Sigmoid colon (tissue), 7 donors: Measurements from ENCODE around the gene PCDHGB2. TPM values are rescaled to one million over a fixed set of nuclear protein-coding genes. Genes with fewer than 3 reads are reported as not detected.

Experiments used
- DNase-seq: peaks from one replicate; pipeline ENCODE4 v3.0.0-alpha.2; 2019
- H3K27ac ChIP-seq, 4 donors: fragments of 200-600 bp; sonication (generic); one replicate each; pipeline ENCODE4 v1.5.1; 2016 to 2019; ENCODE audit warnings: mild to moderate bottlenecking in 1 of 4
- H3K27me3 ChIP-seq, 3 donors: fragments of 200-600 bp; sonication (generic); one replicate each; pipeline ENCODE4 v1.5.1; 2019; ENCODE audit warnings: mild to moderate bottlenecking in 1 of 3
- H3K36me3 ChIP-seq, 4 donors: fragments of 200-600 bp; sonication (generic); one replicate each; pipeline ENCODE4 v1.5.1; 2016 to 2019
- H3K4me1 ChIP-seq, 4 donors: fragments of 200-600 bp; sonication (generic); one replicate each; pipeline ENCODE4 v1.5.1; 2017 to 2019
- H3K4me3 ChIP-seq, 4 donors: fragments of 200-600 bp; sonication (generic); one replicate each; pipeline ENCODE4 v1.5.1; 2017 to 2019; ENCODE audit warnings: mild to moderate bottlenecking in 2 of 4, moderate library complexity in 1 of 4
- H3K9me3 ChIP-seq, 4 donors: fragments of 200-600 bp in 3 of 4; sonication (generic) in 3 of 4; one replicate each; pipeline versions ENCODE4 v1.5.1 to v1.6.1; 2013 to 2019
- EP300 ChIP-seq, 4 donors: sonication (generic); formaldehyde crosslinking; IDR thresholded peaks; one replicate each; pipeline ENCODE4 v1.6.1; 2017; ENCODE audit warnings: antibody characterized with exemption in 4 of 4
- POLR2A ChIP-seq, 2 donors: fragments of 450-650 bp; IDR thresholded peaks; one replicate each; pipeline ENCODE4 v1.6.1; 2016; ENCODE audit warnings: antibody characterized with exemption in 2 of 2, mild to moderate bottlenecking in 2 of 2, moderate library complexity in 2 of 2
- POLR2AphosphoS5 ChIP-seq, 4 donors: sonication (generic); formaldehyde crosslinking; IDR thresholded peaks; one replicate each; pipeline ENCODE4 v1.6.1; 2017; ENCODE audit warnings: antibody characterized with exemption in 4 of 4
- WGBS, 2 donors: extraction: QIAGEN DNeasy Blood & Tissue Kit; methylation state at CpG; one replicate each; pipeline ENCODE4 v1.1.7; 2013; 5-methylcytosine and 5-hydroxymethylcytosine counted together
- intact Hi-C: fragments of 100-400 bp; cut with DNase I; formaldehyde crosslinking; loops from one replicate; pipeline ENCODE4 v1.15.1; 2023
- polyA plus RNA-seq, 3 donors: library from polyadenylated mRNA; stranded (reverse); fragments of 200-250 nt; gene quantifications; one replicate each; pipeline ENCODE4 v1.2.3, GENCODE V29; 2013
- total RNA-seq, 4 donors: library from RNA; depleted of rRNA; stranded (reverse); fragments of >200 nt; gene quantifications; one replicate each; pipeline ENCODE4 v1.1.0, GENCODE V29; 2016
- TF ChIP-seq, protein P1 (sequence below), 4 experiments: fragments of 450-650 bp in 3 of 4; fragments of 200-600 bp in 1 of 4; IDR thresholded peaks; one replicate each; pipeline ENCODE4 v1.5.1; 2016 to 2019; ENCODE audit warnings: antibody characterized with exemption in 4 of 4, mild to moderate bottlenecking in 3 of 4, moderate library complexity in 2 of 4
- donor health status: healthy with polysubstance abuse.
- donor health status: Bipolar disorder and iron deficiency.
- donor health status: healthy.

PCDHGB2 gene
- total and polyA plus RNA-seq, 7 donors = 0.51 to 12.9 (median 4.4) TPM; not detected in 2

DNA sequence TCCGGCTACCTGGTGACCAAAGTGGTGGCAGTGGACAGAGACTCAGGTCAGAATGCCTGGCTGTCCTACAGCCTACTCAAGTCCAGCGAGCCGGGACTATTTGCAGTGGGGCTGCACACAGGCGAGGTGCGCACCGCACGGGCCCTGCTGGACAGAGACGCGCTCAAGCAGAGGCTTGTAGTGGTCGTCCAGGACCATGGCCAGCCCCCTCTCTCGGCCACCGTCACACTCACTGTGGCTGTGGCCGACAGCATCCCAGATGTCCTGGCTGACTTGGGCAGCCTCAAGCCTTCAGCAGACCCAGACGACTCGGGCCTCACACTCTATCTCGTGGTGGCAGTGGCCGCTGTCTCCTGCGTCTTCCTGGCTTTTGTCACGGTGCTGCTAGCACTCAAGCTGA, 2.8 kb upstream of the PCDHGB2 start:
- WGBS, 2 donors = 55 to 69% methylated on average over 19 of the region's 19 CpGs

DNA sequence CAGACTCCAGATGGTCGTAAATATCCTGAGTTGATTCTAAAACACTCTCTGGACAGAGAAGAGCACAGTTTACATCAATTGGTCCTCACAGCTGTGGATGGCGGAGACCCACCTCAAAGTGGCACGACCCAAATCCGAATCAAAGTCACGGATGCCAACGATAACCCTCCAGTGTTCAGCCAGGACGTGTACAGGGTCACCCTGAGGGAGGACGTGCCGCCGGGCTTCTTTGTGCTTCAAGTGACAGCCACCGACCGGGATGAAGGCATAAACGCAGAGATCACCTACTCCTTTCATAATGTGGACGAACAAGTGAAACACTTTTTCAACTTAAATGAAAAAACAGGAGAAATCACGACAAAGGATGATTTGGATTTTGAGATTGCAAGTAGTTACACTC, 891 bp downstream of the PCDHGB2 start:
- no peaks in the 10 kb centered on the region for H3K36me3 ChIP-seq
- H3K27ac ChIP-seq = no peak overlapping the region
- DNase-seq = no peak
- peaks cover 50 to 96% (median 70%) of the 10 kb centered on the region in 4 donors for H3K9me3 ChIP-seq
- TF ChIP-seq POLR2A (IDR thresholded peaks at IDR 0.05) (no peak), POLR2AphosphoS5 (IDR thresholded peaks at IDR 0.05) (no peak), EP300 (IDR thresholded peaks at IDR 0.05) (no peak)
- TF ChIP-seq, protein P1, sequence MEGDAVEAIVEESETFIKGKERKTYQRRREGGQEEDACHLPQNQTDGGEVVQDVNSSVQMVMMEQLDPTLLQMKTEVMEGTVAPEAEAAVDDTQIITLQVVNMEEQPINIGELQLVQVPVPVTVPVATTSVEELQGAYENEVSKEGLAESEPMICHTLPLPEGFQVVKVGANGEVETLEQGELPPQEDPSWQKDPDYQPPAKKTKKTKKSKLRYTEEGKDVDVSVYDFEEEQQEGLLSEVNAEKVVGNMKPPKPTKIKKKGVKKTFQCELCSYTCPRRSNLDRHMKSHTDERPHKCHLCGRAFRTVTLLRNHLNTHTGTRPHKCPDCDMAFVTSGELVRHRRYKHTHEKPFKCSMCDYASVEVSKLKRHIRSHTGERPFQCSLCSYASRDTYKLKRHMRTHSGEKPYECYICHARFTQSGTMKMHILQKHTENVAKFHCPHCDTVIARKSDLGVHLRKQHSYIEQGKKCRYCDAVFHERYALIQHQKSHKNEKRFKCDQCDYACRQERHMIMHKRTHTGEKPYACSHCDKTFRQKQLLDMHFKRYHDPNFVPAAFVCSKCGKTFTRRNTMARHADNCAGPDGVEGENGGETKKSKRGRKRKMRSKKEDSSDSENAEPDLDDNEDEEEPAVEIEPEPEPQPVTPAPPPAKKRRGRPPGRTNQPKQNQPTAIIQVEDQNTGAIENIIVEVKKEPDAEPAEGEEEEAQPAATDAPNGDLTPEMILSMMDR (IDR thresholded peaks at IDR 0.05) = no peak
- H3K4me1 ChIP-seq = no peaks in the 10 kb centered on the region
- intact Hi-C loops = no loop called here
- peaks cover 0 to 5% (median 4%) of the 10 kb centered on the region in 3 donors for H3K27me3 ChIP-seq
- 42 to 61% methylated on average over 15 of the region's 15 CpGs for WGBS, 2 donors
- H3K4me3 ChIP-seq = no peak overlapping the region

More for the DNA sequence above, 2.8 kb upstream of the PCDHGB2 start:
- intact Hi-C loops = no loop called here
- Histone ChIP-seq H3K4me3 (no peak overlapping the region), H3K36me3 (no peaks in the 10 kb centered on the region), H3K27me3 (peaks cover 0 to 13% (median 0%) of the 10 kb centered on the region in 3 donors), H3K4me1 (no peaks in the 10 kb centered on the region), H3K27ac (no peak overlapping the region), H3K9me3 (peaks cover 37 to 84% (median 62%) of the 10 kb centered on the region in 4 donors)
- TF ChIP-seq, protein P1 (IDR thresholded peaks at IDR 0.05) = no peak
- TF ChIP-seq POLR2AphosphoS5 (IDR thresholded peaks at IDR 0.05) (no peak), EP300 (IDR thresholded peaks at IDR 0.05) (no peak), POLR2A (IDR thresholded peaks at IDR 0.05) (no peak)
- no peak for DNase-seq

DNA sequence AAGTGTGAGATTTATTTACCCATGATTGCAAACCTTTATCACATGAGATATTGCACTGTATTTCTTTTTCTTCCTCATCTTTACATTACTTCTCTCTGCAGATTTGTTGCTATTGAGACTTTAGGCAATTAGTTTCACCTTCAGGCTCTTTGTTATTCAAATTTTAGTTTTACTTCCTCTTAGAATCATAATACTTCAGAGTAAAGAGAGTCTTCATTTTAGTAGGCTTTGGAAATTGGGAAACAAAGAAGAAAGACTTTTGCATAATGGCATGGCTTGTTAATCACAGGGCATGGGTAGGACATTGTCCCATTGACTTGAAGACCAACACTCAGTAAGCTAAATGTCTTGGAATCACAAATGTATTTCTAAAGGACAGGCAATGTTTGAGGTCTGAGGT, 2.9 kb downstream of the PCDHGB2 start:
- no peak overlapping the region for H3K27ac ChIP-seq
- peaks cover 0 to 13% (median 4%) of the 10 kb centered on the region in 3 donors for H3K27me3 ChIP-seq
- TF ChIP-seq POLR2A (IDR thresholded peaks at IDR 0.05) (no peak), POLR2AphosphoS5 (IDR thresholded peaks at IDR 0.05) (no peak), EP300 (IDR thresholded peaks at IDR 0.05) (no peak)
- TF ChIP-seq, protein P1 (IDR thresholded peaks at IDR 0.05) = no peak
- peaks cover 41 to 96% (median 67%) of the 10 kb centered on the region in 4 donors for H3K9me3 ChIP-seq
- no peak overlapping the region for H3K4me3 ChIP-seq
- intact Hi-C loops = no loop called here
- no peak for DNase-seq
- no peaks in the 10 kb centered on the region for H3K36me3 ChIP-seq
- no peaks in the 10 kb centered on the region for H3K4me1 ChIP-seq

DNA sequence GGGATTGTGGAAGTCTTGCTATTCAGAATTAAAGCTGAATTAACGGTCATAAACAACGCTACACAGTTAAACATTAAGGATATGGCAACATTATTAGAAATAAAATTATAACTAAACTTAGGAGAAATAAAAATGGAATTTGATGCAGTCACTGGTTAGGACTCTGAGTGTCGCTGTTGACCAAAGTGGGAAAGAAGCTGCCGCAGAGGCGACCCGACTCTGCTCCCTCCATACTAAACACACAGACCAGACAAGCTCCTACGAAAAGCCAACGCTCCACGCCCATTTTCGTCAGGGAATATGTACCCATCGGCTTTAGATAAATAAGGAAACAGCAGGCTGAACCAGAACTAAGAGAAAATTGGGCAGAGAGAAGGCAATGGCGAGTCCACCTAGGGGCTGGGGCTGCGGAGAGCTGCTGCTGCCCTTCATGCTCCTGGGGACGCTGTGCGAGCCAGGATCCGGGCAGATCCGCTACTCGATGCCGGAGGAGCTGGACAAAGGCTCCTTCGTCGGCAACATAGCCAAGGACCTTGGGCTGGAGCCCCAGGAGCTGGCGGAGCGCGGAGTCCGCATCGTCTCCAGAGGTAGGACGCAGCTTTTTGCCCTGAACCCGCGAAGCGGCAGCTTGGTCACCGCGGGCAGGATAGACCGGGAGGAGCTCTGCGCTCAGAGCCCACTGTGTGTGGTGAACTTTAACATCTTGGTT, 4.3 kb downstream of the PCDHGB2 start, which contains the start of gene PCDHGA5:
PCDHGA5 (plus strand) TSS at position 211 of the 709 bp plus-strand sequence; CDS start at position 380, 169 bp downstream.
- Histone ChIP-seq H3K4me3 (peak within 1 kb of the TSS in 2 of 4 donors; percentile 12 to 17), H3K4me1 (no peaks in the 10 kb centered on the region), H3K27me3 (peaks cover 0 to 13% (median 4%) of the 10 kb centered on the region in 3 donors), H3K9me3 (peaks cover 41 to 92% (median 61%) of the 10 kb centered on the region in 4 donors), H3K27ac (no peak within 1 kb of the TSS), H3K36me3 (no peaks in the 10 kb centered on the region)
- no peak for DNase-seq
- intact Hi-C loops = no loop called here
- WGBS, 2 donors = 23 to 51% methylated on average over 34 of the region's 34 CpGs
- no peak for TF ChIP-seq POLR2A (IDR thresholded peaks at IDR 0.05)
- TF ChIP-seq EP300 (IDR thresholded peaks at IDR 0.05) = no peak
- TF ChIP-seq, protein P1 (IDR thresholded peaks at IDR 0.05) = no peak
- no peak for TF ChIP-seq POLR2AphosphoS5 (IDR thresholded peaks at IDR 0.05)
